Dedifferentiated amniotic fluid mesenchymal stem cell (primary cell): ENCODE results near the gene CCDC171.

ENCODE experiments used
- DNase-seq: peaks from one replicate; pipeline ENCODE4 v3.0.0-alpha.2; 2016; ENCODE audit errors: extremely low spot score

Gene CCDC171

DNA sequence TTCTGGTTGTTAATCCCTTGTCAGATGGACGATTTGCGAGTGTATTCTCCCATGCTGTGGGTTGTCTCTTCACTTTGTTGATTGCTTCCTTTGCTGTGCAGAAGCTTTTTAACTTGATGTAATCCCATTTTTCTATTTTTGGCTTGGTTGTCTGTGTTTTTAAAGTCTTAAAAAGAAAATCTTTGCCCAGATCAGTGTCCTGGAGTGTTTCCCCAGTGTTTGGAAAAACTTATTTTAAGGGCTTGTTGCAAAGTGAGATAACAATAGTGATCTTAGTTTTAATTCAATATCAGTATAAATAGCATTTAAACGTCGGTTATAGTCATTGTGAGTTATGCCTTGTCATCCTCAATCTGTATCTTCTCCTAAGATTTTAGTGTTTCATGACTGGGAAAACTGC, 329.5 kb downstream of the CCDC171 start:
- no peak for DNase-seq

DNA sequence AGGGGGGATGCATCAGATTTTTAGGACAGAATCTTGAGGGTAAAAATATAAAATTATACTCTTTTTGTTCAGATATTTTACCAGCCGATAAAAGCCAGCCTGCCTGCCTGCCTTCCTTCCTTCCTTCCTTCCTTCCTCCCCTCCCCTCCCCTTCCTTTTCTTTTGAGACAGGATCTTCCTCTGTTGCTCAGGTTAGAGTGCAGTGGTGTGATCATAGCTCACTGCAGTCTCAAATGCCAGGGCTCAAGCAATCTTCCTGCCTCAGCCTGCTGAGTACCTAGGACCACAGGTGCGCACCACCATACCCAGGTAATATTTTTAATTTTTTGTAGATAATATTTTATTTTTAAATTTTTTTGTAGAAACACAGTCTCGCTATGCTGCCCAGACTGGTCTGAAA, 330.0 kb downstream of the CCDC171 start:
- no peak for DNase-seq

DNA sequence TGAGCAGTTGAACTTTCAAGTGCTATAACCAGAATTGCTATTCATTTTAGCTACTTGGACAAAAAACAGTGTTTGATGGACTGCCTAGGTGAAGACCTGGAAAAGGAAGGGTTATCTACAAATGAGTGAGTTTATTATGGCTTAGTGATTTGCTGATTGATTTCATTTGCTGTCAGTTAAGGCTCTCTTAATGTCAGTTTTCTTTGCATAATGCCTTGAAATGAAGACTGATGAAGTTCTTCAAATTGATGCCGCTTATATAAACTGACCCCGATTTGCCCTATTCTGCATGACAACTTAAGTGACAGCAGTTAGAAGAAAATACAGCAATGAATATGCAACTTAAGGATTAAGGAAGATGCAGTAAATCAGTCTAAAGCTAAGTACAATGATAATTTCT, 332.6 kb downstream of the CCDC171 start:
- DNase-seq: no peak

DNA sequence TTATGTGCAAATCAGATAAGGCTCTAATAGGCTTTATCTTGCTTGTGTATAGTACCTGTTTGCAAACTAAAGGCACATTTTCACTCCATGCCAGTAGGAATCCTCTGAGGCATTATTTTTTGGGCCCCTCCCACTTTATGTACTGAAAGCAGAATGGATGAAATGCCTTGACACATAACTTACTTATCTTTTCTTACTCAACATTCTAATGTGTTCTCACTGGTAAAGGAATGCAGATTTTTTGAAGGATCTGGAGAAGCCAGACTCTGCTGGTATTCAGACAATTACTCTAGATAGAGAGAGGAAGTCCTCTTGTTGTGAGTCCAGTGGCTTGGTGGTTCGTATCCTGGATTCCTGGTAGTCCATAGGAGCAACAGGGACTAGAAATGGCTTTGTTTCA, 336.7 kb downstream of the CCDC171 start:
- peak; percentile 46 for DNase-seq

DNA sequence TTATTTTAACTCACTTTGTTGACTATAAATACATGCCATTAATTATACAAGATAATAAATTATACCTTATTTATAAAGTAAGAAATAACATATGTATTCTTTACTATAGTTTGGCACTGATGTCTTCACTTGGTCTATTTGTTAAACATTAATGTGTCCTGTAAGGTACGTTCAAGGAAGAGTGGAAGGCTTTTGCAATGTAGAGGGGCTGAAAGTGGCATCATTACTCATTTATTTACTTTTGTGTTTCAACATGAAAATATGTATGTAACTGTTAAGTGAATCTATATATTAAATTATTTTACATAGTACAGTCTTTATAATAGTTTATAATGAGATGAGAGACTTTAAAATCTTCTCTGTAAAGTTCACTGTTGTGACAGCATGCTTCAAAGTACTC, 348.7 kb downstream of the CCDC171 start:
- DNase-seq: no peak

DNA sequence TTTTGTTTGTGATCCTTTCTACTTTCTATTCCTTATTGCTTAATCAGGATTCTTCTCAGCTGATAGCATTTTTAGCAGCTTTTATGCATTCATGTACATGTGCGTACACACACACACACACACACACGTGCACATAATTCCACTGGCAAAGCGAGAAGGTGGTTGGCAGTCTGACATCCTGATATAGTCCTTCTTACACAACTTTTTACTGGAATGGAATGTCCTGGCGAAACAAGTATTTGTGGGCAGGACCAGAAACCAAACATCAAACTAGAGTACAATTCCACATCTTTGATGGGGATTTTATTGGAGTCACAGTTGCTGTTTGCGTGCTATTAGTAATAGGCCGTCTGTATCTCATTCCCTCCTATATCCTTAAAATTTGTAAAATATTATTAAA, 356.5 kb downstream of the CCDC171 start:
- no peak for DNase-seq

DNA sequence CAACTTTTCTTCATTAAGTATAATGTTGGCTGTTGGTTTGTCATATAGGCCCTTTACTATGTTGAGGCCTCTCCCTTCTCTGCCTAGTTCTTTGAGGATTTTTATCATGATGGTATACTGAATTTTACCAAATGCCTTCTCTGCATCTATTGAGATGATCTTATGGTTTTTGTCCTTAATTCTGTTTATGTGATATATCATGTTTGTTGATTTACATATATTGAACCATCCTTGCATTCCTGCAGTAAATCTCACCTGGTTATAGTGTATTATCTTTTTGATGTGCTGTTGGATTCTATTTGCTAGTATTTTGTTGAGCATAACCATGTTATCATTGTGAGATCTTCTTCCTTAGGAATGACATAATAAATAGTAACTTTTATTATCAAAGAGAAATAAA, 362.9 kb downstream of the CCDC171 start:
- DNase-seq: no peak

DNA sequence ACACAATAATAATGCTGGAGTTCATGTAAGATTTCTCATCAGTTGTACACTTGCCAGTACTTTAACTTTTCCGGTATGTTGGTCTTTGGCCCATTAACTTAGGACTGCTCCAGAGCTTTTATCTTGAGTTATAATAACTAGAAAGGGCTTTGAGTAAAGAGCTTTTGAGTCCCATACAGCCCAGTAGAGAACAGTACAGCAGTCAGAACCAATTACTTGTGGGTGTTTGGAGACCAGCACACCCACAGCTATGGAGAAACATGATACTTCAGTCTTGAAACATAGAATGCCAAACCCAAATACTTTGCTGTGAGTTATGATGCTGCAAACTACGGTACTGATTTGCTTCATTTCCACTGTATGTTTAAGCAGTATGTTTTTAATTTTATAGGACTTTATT, 374.3 kb downstream of the CCDC171 start:
- DNase-seq: peak; percentile 73

DNA sequence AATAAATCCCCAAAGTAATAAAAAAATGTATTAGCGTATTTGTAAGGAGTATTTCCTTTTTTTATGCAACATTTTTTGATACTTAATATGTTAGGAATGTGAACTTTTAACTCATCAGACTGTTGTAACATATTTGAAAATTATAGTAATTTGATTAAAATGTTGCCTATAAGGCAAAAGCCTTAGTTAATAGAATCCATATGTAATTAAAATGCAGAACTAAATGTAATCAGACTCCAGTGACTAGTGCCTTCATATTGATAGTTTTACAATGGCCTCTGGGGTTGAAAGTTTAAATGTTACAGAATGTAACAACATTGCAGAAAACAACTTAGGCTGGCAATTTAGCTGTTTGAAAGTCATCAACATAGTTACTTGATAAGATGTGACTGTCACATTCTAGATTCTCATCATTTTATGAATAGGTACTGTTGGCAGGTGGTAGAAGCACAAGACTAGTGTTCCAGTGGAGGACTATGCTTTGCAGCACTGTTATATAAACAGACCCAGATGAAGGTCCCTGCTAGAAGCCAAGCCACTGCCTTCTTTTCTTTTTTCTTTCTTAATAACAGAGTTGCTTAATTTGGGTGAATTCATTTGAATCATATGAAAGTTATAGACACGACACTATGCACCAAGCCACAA, 382.9 kb downstream of the CCDC171 start:
- DNase-seq: peak; percentile 36

DNA sequence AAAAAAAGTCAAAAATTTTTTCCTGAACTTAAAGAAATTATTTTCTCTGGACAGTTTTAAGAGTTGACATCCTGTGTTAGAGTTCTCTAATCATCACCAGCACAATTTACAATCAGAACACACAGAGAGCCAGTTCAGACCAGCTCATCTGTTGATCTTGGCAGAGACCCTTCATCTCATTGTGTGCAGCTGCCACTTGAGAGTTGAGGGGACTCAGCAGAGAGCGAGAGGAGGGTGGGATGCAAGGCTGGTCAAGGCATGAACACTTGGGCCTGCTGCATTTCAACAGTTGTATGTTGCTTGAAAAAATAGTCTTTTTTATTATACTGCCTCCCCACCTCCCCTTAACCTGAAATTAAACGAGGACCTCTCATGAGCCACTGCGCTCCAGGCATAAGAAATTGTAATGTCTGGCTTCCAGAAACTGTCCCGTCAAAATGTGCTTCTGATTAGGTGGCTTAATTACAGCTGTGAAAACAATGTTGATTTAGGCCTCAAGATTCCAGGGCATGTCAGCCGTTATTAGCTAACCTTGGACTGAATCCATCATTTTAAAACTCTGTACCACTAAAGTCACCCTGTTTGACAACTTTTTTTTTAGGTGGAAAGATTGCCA, 383.6 kb downstream of the CCDC171 start:
- no peak for DNase-seq

DNA sequence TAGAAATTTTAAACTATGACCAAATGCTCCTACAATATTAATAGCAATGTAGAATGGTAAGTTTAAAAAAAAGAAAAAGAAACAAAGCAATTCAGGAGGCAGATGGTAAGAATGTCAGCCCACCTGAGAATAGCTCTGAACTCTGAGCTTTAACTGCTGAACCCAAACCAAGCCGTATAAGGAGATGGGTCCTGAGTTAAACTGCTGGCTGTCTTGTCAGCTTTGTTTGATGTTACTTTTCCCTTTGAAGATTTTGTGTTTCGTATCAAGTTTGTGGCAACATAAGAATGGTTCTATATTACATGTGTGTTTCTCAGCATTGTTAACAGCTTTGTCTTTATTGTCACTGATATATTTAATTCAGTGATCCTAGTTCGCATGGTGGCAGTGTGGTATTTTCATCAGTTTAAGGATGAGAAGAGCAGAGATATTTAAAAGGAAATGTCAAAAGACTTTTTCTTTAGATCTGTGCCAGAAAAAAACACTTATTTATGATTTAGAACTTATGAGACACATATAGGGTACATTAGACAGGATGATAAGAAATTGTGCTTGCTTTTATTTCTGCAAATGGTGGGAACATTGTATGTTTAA, 390.1 kb downstream of the CCDC171 start:
- no peak for DNase-seq

DNA sequence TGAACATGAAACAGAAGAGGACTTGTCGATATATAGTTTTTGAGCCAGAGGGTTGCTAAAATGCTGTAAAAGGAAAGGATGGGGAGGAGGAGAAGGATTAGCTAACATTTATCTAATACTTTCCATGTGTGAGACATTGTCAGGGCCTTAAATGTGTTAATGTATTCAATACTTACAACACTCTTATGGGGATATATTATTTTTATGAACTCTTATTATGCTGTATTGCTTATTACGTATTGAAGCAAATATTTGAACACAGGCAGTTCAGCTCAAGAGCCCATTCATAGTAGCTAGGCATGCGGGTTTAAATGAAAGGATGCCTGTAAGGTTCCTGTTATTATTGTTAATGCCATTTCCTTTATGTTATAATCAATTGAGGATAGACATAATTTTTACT, 391.5 kb downstream of the CCDC171 start:
- DNase-seq: no peak

DNA sequence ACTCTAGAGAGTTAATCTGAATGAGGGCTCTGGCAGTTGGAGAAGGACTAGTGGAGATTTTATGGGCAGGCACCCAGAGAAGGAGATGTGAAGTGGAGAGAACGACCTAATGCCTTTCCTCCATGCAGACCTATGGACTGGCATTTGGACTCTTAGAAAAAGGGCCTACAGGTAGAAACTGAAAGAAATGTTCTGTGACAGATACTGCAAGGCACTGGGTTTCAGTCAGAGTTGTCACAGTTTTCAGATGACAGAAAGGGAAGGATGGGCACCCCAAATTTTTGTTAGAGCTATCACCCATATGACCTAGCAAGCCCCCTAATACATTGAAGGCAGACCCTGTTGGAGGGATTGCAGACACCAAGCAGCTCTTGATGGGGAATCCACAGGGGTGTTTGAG, 406.8 kb downstream of the CCDC171 start:
- DNase-seq: no peak

DNA sequence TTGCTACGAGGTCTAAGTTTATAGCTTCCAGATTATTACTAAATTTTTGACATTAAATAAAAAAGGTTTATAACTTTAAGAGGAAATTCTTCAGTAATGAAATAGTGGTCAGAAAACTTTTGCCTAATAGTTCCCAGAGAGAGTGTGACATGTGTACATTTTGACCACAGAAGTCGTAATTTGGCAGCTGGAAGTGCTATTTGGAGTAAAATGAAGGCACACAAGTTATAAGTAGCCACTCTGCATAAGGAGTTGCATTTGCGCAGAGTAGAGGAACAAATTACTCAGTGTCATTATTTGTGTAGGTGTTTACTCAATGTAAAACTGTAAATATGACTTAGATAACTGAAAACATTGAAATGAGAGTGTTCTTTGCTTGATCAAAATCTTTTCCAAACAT, 408.4 kb downstream of the CCDC171 start:
- DNase-seq: no peak

DNA sequence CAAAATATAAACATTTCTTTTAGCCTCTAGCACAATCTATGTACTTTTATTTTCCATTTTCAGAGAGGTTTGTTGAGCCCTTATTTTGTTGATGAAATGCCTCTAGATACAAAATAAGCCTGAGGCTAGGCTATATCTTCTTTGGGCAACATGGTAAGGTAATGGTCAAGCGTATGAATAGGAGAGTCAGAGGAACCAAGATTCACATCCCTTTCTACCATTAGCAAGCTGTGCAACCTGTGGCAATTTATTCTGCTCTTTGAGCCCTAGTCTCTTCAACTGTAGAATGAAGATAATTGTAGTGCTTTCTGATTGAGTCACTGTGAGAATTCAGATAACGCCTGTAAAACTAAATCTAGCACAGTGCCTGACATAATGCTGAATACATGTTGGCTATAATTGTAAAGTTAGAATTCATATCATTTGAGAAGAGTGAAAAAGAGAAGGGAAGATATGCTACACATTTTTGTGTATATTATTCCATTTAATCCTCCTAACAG, 412.5 kb downstream of the CCDC171 start:
- no peak for DNase-seq

DNA sequence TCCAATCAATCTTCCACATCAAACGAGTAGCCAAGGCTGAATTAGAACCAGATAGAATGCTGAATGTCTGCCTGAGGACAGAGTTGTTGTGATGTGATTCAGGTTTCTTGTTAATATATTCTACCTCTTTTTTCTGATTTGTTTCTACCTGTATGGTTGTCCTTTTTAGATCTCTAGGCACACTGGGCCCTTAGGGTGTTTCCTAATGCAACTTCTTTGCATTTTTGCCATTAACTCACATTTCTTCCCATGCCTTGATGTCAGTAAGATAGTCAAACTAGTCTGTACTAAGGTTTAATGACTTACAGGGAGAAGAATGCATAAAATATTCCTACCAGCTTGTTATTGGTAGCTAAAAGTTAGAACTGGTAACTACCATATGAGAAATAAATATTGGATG, 413.6 kb downstream of the CCDC171 start:
- DNase-seq: no peak

DNA sequence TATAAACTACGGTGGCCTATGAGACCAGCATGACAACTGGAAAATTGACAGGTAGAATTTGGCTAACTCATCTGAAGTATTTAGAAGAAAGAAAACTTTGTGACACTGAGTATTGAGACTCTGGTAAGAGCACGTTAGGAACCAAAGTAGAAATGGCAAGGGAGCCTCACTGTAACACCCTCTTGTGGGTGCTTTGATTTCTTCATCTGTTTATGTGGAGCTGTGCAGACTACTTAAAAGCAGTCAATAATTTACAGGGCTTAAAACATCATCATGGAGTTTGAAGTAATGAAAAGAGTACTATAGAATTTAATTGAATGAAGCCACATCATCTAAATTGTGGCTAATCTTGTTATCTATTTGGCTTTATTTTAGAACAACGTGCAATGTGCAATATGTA, 414.2 kb downstream of the CCDC171 start:
- DNase-seq: no peak

DNA sequence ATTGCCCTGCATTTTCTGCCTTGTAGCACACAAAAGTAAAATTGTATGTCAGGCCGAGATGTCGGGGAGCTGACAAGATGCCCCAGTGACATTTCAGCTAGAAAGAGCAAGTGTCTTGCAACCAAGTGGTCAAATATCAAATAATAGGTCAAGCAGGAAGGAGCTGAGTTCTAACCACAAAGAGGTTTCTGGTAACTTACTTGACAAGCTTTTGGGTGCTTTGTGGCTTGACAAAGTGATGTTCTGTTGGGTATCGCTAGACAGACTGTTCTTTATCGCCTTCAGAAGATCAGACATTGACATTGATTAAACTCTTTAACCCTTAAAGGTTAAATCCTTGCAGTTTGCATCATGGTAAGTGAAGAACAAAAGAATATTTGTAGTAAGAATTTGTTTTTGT, 419.9 kb downstream of the CCDC171 start:
- DNase-seq: no peak

DNA sequence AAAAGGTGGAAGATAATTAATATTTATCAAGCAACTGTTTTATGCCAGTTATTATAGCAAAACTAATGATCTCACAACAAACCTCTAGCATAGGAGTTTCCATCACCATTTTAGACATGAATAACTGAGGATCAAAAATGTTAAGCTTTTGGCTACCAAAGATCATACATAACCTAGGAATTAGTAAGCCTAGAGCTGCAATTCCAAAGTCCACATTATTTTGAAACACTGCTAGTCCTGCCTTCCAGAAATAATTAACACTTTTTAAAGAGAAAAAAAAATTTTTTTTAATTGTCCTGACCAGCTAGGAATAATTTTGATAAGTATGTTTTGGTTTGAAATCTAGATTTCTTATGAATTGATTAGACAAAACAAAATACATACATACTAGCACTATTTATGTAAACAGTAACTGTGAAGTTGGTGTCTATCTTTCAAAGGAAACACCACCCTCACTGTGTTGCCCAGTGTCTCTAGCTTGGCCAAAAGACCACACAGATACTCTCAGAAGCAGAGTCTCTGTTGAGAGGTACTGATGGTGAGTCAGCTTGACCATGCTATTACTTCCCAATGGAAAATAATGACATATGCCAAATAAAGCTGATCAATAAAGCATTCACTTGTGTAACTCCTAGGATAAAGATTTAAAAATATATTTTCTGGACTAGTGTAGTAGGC, 422.4 kb downstream of the CCDC171 start:
- no peak for DNase-seq

DNA sequence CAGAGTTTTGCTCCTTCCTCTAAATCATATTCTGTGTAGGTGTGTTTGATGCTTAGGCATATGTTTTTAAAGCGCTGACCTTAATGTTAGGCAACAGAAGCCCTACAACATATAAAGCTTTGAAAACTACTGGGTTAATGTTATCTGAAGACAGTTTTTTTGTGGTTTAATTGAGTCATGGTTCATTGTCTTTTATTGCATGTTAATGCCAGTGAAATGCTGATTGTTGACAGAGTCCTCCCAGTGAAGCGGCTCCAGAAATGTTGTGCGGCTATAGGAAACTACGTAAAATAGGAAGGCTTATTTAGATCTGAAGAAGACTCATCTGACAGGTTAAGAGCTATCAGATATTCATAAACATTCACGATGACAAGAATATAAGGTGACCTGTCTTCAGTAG, 424.6 kb downstream of the CCDC171 start:
- no peak for DNase-seq

DNA sequence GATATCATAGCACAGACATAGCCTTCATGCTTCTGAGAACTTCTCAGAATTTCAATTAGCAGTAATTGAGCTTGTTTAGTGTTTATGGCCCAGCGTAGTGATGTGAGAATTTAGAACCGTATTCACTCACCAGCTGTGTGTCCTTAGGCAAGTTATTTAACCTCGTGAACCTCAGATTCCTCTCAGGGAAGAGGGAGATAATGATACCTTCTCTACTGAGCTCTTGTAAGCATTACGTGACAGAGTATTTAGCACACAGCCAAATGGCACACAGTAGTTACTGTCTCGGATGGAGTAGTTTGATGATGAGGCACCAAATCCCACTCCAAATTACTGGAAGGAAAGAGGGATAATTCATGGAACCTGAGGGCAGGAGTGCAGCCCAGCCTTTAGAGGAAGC, 429.3 kb downstream of the CCDC171 start:
- DNase-seq: no peak

DNA sequence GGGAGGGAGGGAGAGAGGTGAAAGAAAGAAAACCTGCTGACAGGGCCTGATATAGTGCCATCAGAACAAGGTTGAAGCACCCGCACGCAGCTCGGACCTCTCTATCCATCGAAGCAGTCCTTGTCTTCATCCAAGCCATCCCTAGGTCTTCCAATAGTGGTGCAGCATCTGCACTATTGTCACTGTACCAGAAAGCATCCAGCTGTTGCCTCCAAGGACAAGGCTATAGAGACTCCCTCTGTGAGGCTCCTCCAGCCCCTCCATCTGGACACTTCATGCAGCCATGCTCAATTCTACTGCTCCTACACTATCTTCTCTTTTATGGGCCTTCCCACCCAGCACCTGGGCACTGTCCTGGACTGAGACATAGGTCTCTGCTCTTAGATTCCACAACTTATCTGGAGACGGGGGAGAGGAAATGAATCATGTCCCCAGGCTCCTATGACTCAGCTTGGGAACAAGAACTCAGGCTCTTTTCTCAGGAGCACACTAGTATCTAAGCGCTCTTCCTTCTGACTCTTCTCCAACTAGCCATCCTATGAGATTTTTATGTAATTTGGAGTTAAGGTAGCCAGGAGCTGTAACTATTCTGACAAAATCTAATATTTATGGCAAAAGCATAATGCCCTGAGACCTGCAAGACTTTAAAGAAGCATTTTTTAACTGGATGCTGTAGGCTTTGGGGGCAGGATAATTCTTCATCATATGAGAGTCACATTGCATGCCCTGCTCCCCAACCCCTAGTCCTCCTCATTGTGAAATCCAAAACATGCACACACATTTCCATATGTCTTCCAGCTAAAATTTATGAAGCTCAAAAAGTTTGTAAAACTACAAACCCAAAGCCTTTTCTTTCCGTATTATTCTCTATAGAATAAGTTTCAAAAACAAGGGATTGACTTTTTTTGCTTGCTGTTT, 446.8 kb downstream of the CCDC171 start:
- DNase-seq: peak; percentile 36
